GM23338 (cell line): ENCODE measurements around the gene CFAP58. TPM values are rescaled to one million over a fixed set of nuclear protein-coding genes. Genes with fewer than 3 reads are reported as not detected.

Source experiments
- ATAC-seq: fragments of 200-7000 bp; cut with Tn5 transposase; 3 replicates; pipeline ENCODE4 v1.9.1; 2020
- DNase-seq: peaks from one replicate; pipeline ENCODE4 v3.0.0-alpha.2; 2015; ENCODE audit warnings: low spot score
- H2AFZ ChIP-seq: fragments of 200-600 bp; sonication (generic); 2 replicates; pipeline ENCODE4 v1.8.0; 2016; ENCODE audit warnings: antibody characterized with exemption, mild to moderate bottlenecking, moderate library complexity
- H3F3A ChIP-seq: fragments of 200-600 bp; sonication (generic); replicated peaks from 2 replicates; pipeline ENCODE4 v1.8.0; 2017; ENCODE audit warnings: antibody characterized with exemption, mixed run types, low read depth
- H3K27ac ChIP-seq: fragments of 200-600 bp; sonication (generic); 2 replicates; pipeline ENCODE4 v1.6.1; 2016; ENCODE audit warnings: low read depth
- H3K27me3 ChIP-seq: fragments of 200-600 bp; sonication (generic); 2 replicates; pipeline ENCODE4 v1.8.0; 2016; ENCODE audit warnings: mild to moderate bottlenecking, mixed run types, moderate library complexity; ENCODE audit not compliant: insufficient read depth
- H3K36me3 ChIP-seq: fragments of 200-600 bp; sonication (generic); 2 replicates; pipeline ENCODE4 v1.8.0; 2016; ENCODE audit warnings: mild to moderate bottlenecking; ENCODE audit not compliant: insufficient read depth
- H3K4me1 ChIP-seq: fragments of 200-600 bp; sonication (generic); 2 replicates; pipeline ENCODE4 v1.8.0; 2016; ENCODE audit warnings: mild to moderate bottlenecking, moderate library complexity; ENCODE audit not compliant: insufficient read depth
- H3K4me2 ChIP-seq: fragments of 200-600 bp; sonication (generic); 2 replicates; pipeline ENCODE4 v1.7.1; 2017; ENCODE audit warnings: mixed run types
- H3K4me3 ChIP-seq: fragments of 200-600 bp; sonication (generic); 2 replicates; pipeline ENCODE4 v1.6.1; 2016; ENCODE audit warnings: mixed run types
- H3K79me2 ChIP-seq: fragments of 200-600 bp; sonication (generic); replicated peaks from 2 replicates; pipeline ENCODE4 v1.8.0; 2017; ENCODE audit warnings: mild to moderate bottlenecking; ENCODE audit not compliant: insufficient read depth
- H3K9me2 ChIP-seq: fragments of 200-600 bp; sonication (generic); 2 replicates; pipeline ENCODE4 v1.8.0; 2017; ENCODE audit not compliant: insufficient read depth
- H4K20me1 ChIP-seq: fragments of 200-600 bp; sonication (generic); replicated peaks from 2 replicates; pipeline ENCODE4 v1.8.0; 2017; ENCODE audit warnings: mild to moderate bottlenecking; ENCODE audit not compliant: insufficient read depth
- H3K27ac Mint-ChIP-seq: 2 replicates; pipeline ENCODE4 v1.8.0; 2020; ENCODE audit warnings: inconsistent platforms, mild to moderate bottlenecking, moderate library complexity, mixed read lengths
- H3K27me3 Mint-ChIP-seq: 3 replicates; pipeline ENCODE4 v1.8.0; 2022; ENCODE audit warnings: low read depth, mild to moderate bottlenecking, moderate library complexity, mixed read lengths, inconsistent platforms; ENCODE audit not compliant: insufficient read depth, poor library complexity
- H3K36me3 Mint-ChIP-seq: 3 replicates; pipeline ENCODE4 v1.8.0; 2021; ENCODE audit warnings: low read depth, mild to moderate bottlenecking, inconsistent platforms, moderate library complexity, mixed read lengths
- H3K4me1 Mint-ChIP-seq: 3 replicates; pipeline ENCODE4 v1.8.0; 2020; ENCODE audit warnings: mild to moderate bottlenecking, inconsistent platforms, mixed read lengths
- H3K4me3 Mint-ChIP-seq: 3 replicates; pipeline ENCODE4 v1.8.0; 2021; ENCODE audit warnings: moderate library complexity, mild to moderate bottlenecking, inconsistent platforms, mixed read lengths
- H3K9me3 Mint-ChIP-seq: 3 replicates; pipeline ENCODE4 v1.8.0; 2020; ENCODE audit warnings: moderate library complexity, mild to moderate bottlenecking, inconsistent platforms, mixed read lengths
- EZH2 ChIP-seq: fragments of 200-600 bp; sonication (generic); IDR thresholded peaks from one replicate; pipeline ENCODE4 v1.8.0; 2017; ENCODE audit warnings: antibody characterized with exemption, mild to moderate bottlenecking, low read depth; ENCODE audit not compliant: unreplicated experiment
- EZH2phosphoT487 ChIP-seq: fragments of 200-600 bp; sonication (generic); IDR thresholded peaks from one replicate; pipeline ENCODE4 v1.8.1; 2018; ENCODE audit warnings: antibody characterized with exemption; ENCODE audit not compliant: unreplicated experiment
- JUNB ChIP-seq: IDR thresholded peaks from one replicate; pipeline ENCODE4 v1.6.1; 2016; ENCODE audit warnings: antibody characterized with exemption; ENCODE audit not compliant: unreplicated experiment
- POLR2AphosphoS5 ChIP-seq: IDR thresholded peaks from 2 replicates; pipeline ENCODE4 v1.6.1; 2016; ENCODE audit warnings: antibody characterized with exemption, low read depth
- STAT1 ChIP-seq: IDR thresholded peaks from one replicate; pipeline ENCODE4 v1.6.1; 2016; ENCODE audit warnings: antibody characterized with exemption; ENCODE audit not compliant: unreplicated experiment
- ZNF331 ChIP-seq: fragments of 250-450 bp; sonication (Bioruptor Pico); IDR thresholded peaks from 2 replicates; pipeline ENCODE4 v1.5.0; 2020; ENCODE audit warnings: low read depth, mild to moderate bottlenecking, moderate library complexity
- polyA plus RNA-seq: library from polyadenylated mRNA; unstranded; fragments of >200 nt; fragmentation: Nextera tagmentation; extraction: Ambion mirVana; gene quantifications from 2 replicates; pipeline ENCODE4 v1.2.1, GENCODE V29; 2016
- total RNA-seq: library from RNA; depleted of rRNA; stranded (reverse); fragments of >200 nt; shearing (Covaris generic); gene quantifications from 2 replicates; pipeline ENCODE4 v1.2.3, GENCODE V29; 2014
- TF ChIP-seq, protein P1 (sequence below): fragments of 250-450 bp; sonication (Bioruptor Pico); IDR thresholded peaks from 2 replicates; pipeline ENCODE4 v1.5.0; 2020; ENCODE audit warnings: mild to moderate bottlenecking, moderate library complexity
- TF ChIP-seq, protein P2 (sequence below): IDR thresholded peaks from one replicate; pipeline ENCODE4 v1.6.1; 2018; ENCODE audit warnings: antibody characterized with exemption; ENCODE audit not compliant: unreplicated experiment

The CFAP58 gene
- total and polyA plus RNA-seq, 2 experiments from 2014 or later = 0.63 to 0.89 TPM

DNA sequence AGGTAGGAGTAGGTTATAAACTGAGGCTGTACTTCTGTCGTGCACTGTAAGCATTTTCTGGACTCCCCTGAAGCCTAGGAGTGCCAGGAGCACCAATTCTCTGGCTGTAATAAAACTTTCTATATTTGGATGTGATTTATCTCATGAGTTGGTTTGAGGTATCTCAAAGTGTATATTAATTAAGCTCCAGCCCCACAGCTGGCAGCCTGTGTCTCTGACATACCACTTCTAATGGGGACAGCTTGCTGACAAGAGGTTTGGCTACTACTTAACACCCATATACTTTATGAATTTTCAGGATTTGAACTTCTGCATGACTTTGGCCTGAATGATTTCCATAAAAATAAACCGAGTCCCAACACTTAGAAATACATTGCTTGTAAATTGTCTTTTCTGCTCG is 35.2 kb downstream of the CFAP58 start:
- Mint-ChIP-seq H3K4me1 (peaks cover 16% of the 10 kb centered on the region), H3K4me3 (no peak overlapping the region), H3K27ac (no peak overlapping the region), H3K36me3 (no peaks in the 10 kb centered on the region), H3K27me3 (no peaks in the 10 kb centered on the region), H3K9me3 (no peaks in the 10 kb centered on the region)
- Histone ChIP-seq H2AFZ (no peak overlapping the region), H3F3A (no peaks in the 10 kb centered on the region), H3K27ac (no peak overlapping the region), H3K79me2 (no peaks in the 10 kb centered on the region), H3K4me3 (no peak overlapping the region), H4K20me1 (no peaks in the 10 kb centered on the region), H3K36me3 (no peaks in the 10 kb centered on the region), H3K27me3 (no peaks in the 10 kb centered on the region), H3K9me2 (peaks cover 9% of the 10 kb centered on the region; the same call in 1 of the 2 replicates), H3K4me1 (no peaks in the 10 kb centered on the region; the same call in 1 of the 2 replicates), H3K4me2 (no peak overlapping the region)
- TF ChIP-seq, protein P1, sequence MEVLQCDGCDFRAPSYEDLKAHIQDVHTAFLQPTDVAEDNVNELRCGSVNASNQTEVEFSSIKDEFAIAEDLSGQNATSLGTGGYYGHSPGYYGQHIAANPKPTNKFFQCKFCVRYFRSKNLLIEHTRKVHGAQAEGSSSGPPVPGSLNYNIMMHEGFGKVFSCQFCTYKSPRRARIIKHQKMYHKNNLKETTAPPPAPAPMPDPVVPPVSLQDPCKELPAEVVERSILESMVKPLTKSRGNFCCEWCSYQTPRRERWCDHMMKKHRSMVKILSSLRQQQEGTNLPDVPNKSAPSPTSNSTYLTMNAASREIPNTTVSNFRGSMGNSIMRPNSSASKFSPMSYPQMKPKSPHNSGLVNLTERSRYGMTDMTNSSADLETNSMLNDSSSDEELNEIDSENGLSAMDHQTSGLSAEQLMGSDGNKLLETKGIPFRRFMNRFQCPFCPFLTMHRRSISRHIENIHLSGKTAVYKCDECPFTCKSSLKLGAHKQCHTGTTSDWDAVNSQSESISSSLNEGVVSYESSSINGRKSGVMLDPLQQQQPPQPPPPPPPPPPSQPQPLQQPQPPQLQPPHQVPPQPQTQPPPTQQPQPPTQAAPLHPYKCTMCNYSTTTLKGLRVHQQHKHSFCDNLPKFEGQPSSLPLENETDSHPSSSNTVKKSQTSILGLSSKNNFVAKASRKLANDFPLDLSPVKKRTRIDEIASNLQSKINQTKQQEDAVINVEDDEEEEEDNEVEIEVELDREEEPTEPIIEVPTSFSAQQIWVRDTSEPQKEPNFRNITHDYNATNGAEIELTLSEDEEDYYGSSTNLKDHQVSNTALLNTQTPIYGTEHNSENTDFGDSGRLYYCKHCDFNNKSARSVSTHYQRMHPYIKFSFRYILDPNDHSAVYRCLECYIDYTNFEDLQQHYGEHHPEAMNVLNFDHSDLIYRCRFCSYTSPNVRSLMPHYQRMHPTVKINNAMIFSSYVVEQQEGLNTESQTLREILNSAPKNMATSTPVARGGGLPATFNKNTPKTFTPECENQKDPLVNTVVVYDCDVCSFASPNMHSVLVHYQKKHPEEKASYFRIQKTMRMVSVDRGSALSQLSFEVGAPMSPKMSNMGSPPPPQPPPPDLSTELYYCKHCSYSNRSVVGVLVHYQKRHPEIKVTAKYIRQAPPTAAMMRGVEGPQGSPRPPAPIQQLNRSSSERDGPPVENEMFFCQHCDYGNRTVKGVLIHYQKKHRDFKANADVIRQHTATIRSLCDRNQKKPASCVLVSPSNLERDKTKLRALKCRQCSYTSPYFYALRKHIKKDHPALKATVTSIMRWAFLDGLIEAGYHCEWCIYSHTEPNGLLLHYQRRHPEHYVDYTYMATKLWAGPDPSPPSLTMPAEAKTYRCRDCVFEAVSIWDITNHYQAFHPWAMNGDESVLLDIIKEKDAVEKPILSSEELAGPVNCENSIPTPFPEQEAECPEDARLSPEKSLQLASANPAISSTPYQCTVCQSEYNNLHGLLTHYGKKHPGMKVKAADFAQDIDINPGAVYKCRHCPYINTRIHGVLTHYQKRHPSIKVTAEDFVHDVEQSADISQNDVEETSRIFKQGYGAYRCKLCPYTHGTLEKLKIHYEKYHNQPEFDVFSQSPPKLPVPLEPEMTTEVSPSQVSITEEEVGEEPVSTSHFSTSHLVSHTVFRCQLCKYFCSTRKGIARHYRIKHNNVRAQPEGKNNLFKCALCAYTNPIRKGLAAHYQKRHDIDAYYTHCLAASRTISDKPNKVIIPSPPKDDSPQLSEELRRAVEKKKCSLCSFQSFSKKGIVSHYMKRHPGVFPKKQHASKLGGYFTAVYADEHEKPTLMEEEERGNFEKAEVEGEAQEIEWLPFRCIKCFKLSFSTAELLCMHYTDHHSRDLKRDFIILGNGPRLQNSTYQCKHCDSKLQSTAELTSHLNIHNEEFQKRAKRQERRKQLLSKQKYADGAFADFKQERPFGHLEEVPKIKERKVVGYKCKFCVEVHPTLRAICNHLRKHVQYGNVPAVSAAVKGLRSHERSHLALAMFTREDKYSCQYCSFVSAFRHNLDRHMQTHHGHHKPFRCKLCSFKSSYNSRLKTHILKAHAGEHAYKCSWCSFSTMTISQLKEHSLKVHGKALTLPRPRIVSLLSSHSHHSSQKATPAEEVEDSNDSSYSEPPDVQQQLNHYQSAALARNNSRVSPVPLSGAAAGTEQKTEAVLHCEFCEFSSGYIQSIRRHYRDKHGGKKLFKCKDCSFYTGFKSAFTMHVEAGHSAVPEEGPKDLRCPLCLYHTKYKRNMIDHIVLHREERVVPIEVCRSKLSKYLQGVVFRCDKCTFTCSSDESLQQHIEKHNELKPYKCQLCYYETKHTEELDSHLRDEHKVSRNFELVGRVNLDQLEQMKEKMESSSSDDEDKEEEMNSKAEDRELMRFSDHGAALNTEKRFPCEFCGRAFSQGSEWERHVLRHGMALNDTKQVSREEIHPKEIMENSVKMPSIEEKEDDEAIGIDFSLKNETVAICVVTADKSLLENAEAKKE (CRISPR knock-in tag) = no peak
- no peak for DNase-seq
- ATAC-seq = no peak

DNA sequence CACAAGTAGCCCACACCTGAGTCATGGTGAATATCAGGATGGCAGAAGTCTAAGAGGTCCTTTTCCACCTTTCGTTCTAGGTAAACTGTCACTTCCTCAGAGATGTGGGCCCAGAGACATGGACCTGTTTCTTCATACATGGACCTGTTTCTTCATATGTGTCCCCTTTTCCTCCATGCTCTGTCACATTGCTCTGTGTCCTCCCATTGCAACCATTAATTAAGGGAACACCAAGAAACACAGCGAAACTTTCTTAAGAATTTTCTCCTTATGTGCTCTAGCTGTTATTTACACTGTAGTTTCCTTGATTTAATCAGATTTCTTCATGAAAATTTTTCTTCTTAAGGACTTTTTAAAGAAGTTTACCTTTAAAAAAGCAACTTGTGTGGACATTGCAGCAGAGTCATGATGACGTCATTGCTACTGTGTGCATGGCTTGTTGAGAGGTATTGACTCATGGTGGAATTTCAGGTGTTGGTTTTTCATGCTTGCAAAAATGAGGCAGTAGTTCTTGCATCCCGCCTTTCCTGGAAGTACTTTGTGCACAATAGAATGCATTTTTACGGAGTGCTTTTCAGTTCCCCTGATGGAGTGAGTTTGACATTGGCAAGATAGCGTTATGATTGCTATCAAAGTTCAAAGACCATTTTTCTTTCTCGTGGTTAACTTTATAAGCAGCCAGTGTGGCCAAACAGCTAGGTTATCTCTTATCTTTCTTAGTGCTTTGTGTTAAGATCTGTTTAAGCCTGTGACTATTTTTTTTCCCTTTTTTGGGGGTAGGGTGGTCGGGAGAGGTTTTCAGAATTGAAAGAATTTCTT is 37.7 kb downstream of the CFAP58 start:
- Mint-ChIP-seq H3K36me3 (no peaks in the 10 kb centered on the region), H3K27ac (peak overlapping the region; percentile 62), H3K4me1 (peaks cover 16% of the 10 kb centered on the region), H3K4me3 (no peak overlapping the region), H3K9me3 (no peaks in the 10 kb centered on the region), H3K27me3 (no peaks in the 10 kb centered on the region)
- DNase-seq (no peak), ATAC-seq (no peak)
- H3K27ac ChIP-seq = no peak overlapping the region
- 0 out of 2 replicates have a peak overlapping the region, but pooled peaks have one; percentile 6 for H2AFZ ChIP-seq
- no peaks in the 10 kb centered on the region for H3K79me2 ChIP-seq
- peaks cover 4% of the 10 kb centered on the region; the same call in 1 of the 2 replicates for H3K9me2 ChIP-seq
- H3K4me3 ChIP-seq = no peak overlapping the region
- H3K4me2 ChIP-seq = no peak overlapping the region
- no peaks in the 10 kb centered on the region for H3F3A ChIP-seq
- no peaks in the 10 kb centered on the region for H3K36me3 ChIP-seq
- H3K27me3 ChIP-seq = no peaks in the 10 kb centered on the region
- no peaks in the 10 kb centered on the region; the same call in 1 of the 2 replicates for H3K4me1 ChIP-seq
- H4K20me1 ChIP-seq = no peaks in the 10 kb centered on the region
- TF ChIP-seq POLR2AphosphoS5 (no peak), STAT1 (no peak), JUNB (no peak), EZH2phosphoT487 (no peak), EZH2 (no peak), ZNF331 (CRISPR knock-in tag) (no peak)
- TF ChIP-seq, protein P2, sequence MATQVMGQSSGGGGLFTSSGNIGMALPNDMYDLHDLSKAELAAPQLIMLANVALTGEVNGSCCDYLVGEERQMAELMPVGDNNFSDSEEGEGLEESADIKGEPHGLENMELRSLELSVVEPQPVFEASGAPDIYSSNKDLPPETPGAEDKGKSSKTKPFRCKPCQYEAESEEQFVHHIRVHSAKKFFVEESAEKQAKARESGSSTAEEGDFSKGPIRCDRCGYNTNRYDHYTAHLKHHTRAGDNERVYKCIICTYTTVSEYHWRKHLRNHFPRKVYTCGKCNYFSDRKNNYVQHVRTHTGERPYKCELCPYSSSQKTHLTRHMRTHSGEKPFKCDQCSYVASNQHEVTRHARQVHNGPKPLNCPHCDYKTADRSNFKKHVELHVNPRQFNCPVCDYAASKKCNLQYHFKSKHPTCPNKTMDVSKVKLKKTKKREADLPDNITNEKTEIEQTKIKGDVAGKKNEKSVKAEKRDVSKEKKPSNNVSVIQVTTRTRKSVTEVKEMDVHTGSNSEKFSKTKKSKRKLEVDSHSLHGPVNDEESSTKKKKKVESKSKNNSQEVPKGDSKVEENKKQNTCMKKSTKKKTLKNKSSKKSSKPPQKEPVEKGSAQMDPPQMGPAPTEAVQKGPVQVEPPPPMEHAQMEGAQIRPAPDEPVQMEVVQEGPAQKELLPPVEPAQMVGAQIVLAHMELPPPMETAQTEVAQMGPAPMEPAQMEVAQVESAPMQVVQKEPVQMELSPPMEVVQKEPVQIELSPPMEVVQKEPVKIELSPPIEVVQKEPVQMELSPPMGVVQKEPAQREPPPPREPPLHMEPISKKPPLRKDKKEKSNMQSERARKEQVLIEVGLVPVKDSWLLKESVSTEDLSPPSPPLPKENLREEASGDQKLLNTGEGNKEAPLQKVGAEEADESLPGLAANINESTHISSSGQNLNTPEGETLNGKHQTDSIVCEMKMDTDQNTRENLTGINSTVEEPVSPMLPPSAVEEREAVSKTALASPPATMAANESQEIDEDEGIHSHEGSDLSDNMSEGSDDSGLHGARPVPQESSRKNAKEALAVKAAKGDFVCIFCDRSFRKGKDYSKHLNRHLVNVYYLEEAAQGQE = no peak
